GM21529 (cell line): ENCODE data around the gene IMMP2L.

Source experiments
- ATAC-seq: cut with Tn5 transposase; IDR thresholded peaks from one replicate; pipeline ENCODE4 v1.9.1; 2021; ENCODE audit not compliant: unreplicated experiment

The IMMP2L gene

DNA sequence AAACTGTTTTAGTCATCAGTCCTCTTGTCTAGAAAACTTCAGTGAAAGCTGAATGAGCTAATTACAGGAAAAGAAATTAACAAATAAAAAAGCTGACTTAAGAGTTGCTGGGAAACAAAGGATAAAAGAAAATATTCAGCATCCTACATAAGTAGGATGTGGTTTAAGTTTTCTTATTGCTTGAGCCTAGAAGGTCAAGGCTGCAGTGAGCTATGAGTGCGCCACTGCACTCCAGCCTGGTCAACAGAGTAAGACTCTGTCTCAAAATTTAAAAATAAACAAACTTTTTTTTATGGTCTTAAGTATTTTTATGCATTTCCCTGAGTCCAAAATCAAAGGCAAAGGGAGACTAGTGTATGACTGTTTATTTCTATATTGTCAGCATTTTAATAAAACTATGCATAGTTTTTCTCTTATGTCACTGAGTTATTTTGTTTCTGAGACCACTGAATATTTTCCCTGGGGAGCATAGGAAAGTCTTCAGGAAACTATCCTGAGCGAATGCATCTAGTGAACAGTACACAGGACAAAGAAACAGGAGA lies 511.3 kb downstream of the IMMP2L start:
- no peak for ATAC-seq

GRCh38 chr7:111049971-111050680 lies 512.2 kb downstream of the IMMP2L start:
- no peak for ATAC-seq

DNA sequence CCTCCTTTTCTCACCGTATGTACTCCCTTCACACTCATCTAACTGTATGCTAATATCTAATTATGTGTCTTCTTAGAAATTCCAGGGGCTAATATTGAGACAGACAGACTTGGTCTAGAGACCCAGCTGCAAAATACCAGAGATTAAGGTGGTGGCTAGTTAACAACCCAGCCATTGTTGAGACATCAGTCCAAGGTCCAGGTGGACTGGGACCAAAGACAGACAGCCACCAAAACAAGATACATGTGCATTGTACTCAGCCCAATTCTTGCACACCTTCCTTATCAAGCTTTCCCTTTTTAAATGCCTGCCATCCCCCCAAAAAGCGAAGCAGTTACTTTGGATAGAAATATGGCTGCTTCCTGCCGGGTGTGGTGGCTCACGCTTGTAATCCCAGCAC lies 514.7 kb downstream of the IMMP2L start:
- ATAC-seq = no peak

DNA sequence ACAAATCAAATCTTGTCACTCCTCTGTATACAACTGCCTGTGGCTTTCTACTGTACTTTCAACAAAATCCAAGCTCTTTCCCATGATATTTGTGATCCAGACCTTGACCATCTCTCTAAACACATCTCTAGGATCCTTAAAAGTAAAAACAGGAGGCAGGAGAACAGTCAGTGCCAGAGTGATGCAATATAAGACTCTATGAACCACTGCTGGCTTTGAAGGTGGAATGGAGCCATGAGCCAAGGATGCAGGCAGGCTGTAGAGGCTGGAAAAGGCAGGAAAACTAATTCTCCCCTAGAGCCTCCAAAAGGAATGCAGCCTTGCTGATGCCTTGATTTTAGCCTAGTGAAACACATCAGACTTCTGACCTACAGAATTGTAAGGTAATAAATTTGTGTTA lies 516.8 kb downstream of the IMMP2L start:
- ATAC-seq = no peak

- peak; percentile 88 for ATAC-seq
Observed at GRCh38 chr7:111043561-111043960, 518.7 kb downstream of the IMMP2L start.

DNA sequence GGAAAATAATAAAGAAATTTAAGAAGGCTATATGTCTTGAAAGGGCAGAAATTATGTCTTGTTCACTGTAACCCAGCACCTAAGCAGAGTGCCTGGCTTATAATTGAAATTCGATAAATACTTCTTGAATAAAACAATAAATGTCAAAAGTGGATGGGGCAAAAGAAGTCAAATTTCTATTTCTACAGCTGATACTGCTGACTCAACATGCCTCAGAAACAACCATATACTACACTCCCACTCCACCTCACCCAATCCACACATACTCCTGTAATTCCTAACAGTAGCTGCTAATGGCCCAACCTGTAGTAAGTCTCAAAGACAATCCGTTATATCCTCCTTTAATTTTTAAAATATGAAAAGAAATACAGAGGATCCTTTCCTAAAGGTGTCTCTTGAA lies 519.5 kb downstream of the IMMP2L start:
- ATAC-seq = no peak

- ATAC-seq = no peak
Observed at GRCh38 chr7:111041577-111041976, 520.7 kb downstream of the IMMP2L start.

DNA sequence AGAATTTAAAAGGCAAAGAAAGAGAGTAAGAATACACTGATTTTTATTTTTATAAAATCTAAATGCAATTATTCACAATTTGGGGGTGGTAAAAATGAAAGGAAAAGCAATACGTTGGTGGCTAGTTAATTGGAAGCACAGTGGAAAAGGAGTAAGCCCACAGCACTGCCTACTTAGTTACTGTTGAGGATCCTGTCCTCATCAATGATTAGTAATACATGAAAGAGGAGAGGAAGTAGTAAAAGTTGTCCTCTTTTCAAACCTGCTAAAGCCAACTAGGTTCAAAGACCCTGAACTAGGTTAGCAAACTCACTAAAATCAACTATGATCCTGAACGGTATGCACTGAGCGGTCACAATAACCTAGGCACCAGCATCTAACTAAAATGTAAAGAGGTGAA lies 524.1 kb downstream of the IMMP2L start:
- ATAC-seq = no peak

GRCh38 chr7:111031916-111032315 lies 530.4 kb downstream of the IMMP2L start:
- ATAC-seq = no peak

DNA sequence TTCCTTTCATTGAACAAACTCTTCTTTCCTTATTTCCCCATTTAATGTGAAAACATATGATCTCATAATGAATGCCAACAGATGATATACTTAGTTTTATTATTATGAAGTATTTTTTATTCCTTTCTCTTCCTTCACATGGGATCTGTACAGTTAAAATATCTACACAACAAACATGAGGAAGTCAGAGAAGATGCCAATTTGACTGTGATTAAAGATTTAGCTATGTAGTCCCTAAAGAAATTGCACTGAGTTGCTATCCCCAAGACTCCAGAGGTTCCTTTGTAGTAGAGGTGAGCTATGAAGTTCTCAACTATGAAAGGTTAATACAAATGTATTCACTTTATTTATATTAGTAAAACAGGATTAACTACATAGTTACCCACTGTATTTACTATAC lies 532.0 kb downstream of the IMMP2L start:
- ATAC-seq = no peak

DNA sequence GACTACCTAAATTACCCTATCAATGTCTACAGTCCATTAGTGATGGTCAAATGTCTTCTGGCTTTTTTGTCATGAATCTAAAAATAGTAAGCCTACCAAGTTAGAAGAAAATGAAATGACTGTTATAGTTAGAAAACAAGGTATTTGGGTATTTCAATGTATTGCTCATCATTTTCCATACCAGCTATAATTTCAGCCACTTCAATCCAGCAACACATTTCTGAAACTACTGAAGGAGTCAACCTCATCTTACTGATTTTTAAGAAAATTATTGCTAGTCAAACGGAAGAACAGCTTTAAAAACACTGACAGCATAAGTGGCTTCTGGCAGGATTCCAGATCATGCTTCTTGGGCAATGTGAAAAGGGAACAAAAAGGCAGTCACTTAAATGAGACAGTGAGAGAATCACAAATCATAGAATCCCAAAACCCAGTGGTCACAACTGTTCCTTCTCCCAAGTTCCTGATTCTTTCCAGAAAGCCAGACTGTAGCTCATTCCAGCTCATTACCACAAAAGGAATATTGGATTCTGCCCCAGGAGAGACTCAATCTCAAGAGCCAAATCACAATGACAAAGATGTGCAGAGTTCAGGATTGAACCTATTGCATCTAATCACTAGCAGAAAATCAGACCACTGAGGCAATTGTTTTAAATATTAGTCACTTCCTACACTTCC lies 532.6 kb downstream of the IMMP2L start:
- peak; percentile 69 for ATAC-seq

- peak; percentile 25 for ATAC-seq
Observed at GRCh38 chr7:111029141-111029572, 533.1 kb downstream of the IMMP2L start.

DNA sequence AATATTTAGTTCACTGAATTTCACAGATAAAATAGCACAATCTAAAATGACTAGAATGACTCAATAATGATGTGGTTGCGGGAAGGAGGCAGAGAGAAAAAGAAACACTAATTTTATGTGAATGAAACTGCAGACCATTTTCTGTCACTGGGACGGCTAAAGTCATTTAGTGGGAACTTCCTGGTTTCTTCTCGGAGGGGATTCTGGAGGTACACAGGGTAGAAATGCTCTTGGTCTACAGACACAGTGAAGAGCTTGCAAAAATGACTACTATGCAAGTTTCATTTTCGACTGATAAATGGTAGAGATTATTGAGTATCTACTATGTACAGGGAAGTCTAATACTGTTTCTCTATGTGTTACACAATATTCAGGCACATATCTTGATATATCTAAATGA lies 534.9 kb downstream of the IMMP2L start:
- no peak for ATAC-seq

- ATAC-seq = no peak
Observed at GRCh38 chr7:111026806-111027205, 535.5 kb downstream of the IMMP2L start.

DNA sequence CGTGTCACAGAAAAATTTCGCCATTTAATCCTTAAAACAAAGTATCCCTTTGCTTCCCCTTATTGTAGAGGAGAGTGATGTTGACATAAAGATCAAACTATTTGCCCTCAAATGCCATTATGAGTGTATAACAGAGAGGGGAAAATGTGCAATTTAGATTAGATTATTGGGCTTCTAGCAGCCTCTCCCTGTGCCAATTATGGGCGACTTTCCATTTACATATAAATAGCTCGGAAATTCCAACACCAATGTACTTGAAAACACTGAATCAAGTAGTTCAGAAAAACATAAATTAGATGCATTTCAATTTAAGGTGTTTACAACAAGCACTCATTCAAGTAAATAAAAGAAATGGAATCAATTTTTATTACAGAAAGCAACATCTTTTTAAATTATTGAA lies 535.9 kb downstream of the IMMP2L start:
- ATAC-seq = no peak

GRCh38 chr7:111025006-111025405 lies 537.3 kb downstream of the IMMP2L start:
- ATAC-seq = no peak

DNA sequence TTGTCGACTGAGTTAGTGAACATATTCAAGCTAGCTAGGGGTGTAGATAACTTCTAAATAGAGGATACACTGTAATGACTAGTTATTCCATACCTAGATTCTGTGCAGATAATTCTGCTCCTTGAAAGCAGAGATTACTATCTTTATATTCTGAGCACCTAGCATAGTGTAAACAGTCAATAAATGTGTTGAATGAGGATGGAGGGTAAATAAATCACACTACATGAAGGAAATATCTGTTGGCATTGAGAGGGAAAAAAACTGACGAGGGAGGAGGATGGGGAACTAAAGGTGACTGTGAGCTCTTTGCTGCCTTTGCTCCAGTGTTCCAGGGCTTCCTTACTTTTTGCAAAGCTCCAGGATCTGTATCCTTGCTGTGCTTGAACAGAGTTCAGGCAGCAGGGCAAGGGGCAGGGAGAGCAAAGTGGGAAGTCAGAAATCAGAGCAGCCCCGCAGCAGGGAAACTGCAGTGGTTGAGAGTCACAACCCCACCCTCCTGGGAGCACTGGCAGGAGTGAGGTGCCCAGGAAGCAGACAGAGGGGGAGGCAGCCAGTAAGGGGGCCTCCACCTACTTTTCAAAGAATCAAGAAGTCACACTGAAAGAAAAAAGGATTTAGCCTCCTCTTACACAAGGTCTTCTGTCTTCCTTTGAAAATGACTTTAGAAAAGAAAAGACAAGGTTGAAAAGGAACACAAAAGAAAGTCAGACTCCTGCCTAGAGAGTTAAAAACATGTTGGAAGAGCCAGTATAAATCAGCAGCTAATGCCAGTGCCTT lies 543.1 kb downstream of the IMMP2L start:
- ATAC-seq = no peak

DNA sequence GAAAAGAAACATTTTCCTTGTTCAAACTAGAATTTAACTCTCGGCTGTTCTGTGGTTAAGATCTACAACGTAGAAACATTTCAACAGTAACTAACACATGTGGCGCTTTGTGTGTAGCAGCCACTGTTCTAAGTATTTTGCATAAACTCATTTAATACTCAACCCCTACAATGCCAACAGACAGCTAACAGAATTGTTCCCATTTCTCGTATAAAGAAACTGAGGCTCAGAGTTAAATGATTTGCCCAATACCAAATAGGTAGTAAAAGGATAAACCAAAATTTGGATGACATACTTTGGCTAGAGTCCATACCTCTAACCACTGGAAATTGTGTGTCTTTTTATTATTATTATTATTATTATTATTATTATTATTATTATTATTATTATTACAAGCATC lies 543.8 kb downstream of the IMMP2L start:
- no peak for ATAC-seq

DNA sequence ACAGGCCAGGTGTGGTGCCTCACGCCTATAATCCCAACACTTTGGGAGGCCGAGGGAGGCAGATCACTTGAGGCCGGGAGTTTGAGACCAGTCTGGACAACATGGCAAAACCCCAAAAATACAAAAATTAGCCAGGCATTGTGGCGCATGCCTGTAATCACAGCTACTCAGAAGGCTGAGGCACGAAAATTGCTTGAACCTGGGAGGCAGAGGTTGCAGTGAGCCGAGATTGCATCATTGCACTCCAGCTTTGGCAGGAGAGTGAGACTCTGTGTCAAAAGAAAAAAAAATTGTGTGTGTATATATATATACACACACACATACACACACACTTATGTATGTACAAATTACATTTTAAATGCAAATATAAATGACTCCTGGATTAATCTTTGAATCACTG lies 548.2 kb downstream of the IMMP2L start:
- no peak for ATAC-seq

GRCh38 chr7:111012799-111013675 lies 549.3 kb downstream of the IMMP2L start:
- ATAC-seq = peak; percentile 98

DNA sequence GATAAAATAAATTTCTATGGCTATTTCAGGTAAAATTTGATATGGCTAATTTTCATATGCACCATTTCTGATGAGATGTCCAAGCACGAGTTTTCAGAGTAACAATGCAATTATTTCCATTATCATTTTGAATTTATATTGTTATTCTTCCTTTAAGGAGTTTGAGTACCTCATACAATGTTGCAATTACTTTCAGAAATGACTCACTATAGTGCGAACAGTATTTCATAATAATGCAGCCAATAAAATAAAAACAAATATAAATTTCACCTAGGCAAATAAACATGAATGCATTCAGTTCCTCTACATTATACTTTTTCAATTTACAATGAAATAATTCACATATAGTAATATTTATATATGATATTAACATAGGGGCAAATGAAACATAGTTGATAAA lies 550.1 kb downstream of the IMMP2L start:
- no peak for ATAC-seq
